Neural progenitor cell (in vitro differentiated cells): ENCODE data around the gene CHST12. TPM values are rescaled to one million over a fixed set of nuclear protein-coding genes. Genes with fewer than 3 reads are reported as not detected.

Experiments
- DNase-seq: peaks from one replicate; pipeline ENCODE4 v3.0.0-alpha.2; 2016; ENCODE audit warnings: low spot score
- H2AFZ ChIP-seq: fragments of 200-600 bp; sonication (generic); replicated peaks from 2 replicates; pipeline ENCODE4 v1.6.1; 2016; ENCODE audit warnings: antibody characterized with exemption
- H3F3A ChIP-seq: fragments of 200-600 bp; sonication (generic); 2 replicates; pipeline ENCODE4 v1.6.1; 2016; ENCODE audit warnings: antibody characterized with exemption, low read depth
- H3K27ac ChIP-seq: fragments of 200-600 bp; sonication (generic); 2 replicates; pipeline ENCODE4 v1.5.1; 2016; ENCODE audit warnings: mild to moderate bottlenecking
- H3K27me3 ChIP-seq: fragments of 200-600 bp; sonication (generic); 2 replicates; pipeline ENCODE4 v1.6.1; 2016; ENCODE audit warnings: mild to moderate bottlenecking, moderate library complexity
- H3K36me3 ChIP-seq: fragments of 200-600 bp; sonication (generic); 2 replicates; pipeline ENCODE4 v1.5.1; 2016
- H3K4me1 ChIP-seq: fragments of 200-600 bp; sonication (generic); 2 replicates; pipeline ENCODE4 v1.6.1; 2016; ENCODE audit warnings: mixed run types
- H3K4me2 ChIP-seq: fragments of 200-600 bp; sonication (generic); 2 replicates; pipeline ENCODE4 v1.6.1; 2016
- H3K4me3 ChIP-seq: fragments of 200-600 bp; sonication (generic); 2 replicates; pipeline ENCODE4 v1.5.1; 2016
- H3K79me2 ChIP-seq: fragments of 200-600 bp; sonication (generic); 2 replicates; pipeline ENCODE4 v1.6.1; 2016; ENCODE audit warnings: low read depth
- H3K9ac ChIP-seq: fragments of 200-600 bp; sonication (generic); 2 replicates; pipeline ENCODE4 v1.6.1; 2016
- H3K9me3 ChIP-seq: fragments of 200-600 bp; sonication (generic); 2 replicates; pipeline ENCODE4 v1.5.1; 2016; ENCODE audit warnings: low read depth
- H4K20me1 ChIP-seq: fragments of 200-600 bp; sonication (generic); 2 replicates; pipeline ENCODE4 v1.6.1; 2016; ENCODE audit warnings: low read depth
- H3K27ac Mint-ChIP-seq: 3 replicates; pipeline ENCODE4 v1.8.0; 2021; ENCODE audit warnings: mixed read lengths
- H3K27me3 Mint-ChIP-seq: 2 replicates; pipeline ENCODE4 v1.8.0; 2022; ENCODE audit warnings: low read depth, mild to moderate bottlenecking, inconsistent platforms, moderate library complexity, mixed read lengths; ENCODE audit not compliant: insufficient read depth
- H3K36me3 Mint-ChIP-seq: 3 replicates; pipeline ENCODE4 v1.8.0; 2021; ENCODE audit warnings: mixed read lengths
- H3K4me1 Mint-ChIP-seq: 3 replicates; pipeline ENCODE4 v1.8.0; 2021; ENCODE audit warnings: mixed read lengths
- H3K4me3 Mint-ChIP-seq: 3 replicates; pipeline ENCODE4 v1.8.0; 2021; ENCODE audit warnings: mild to moderate bottlenecking, moderate library complexity, mixed read lengths
- H3K9me3 Mint-ChIP-seq: 3 replicates; pipeline ENCODE4 v1.8.0; 2020; ENCODE audit warnings: mixed read lengths
- CTCF ChIP-seq: fragments of 200-600 bp; sonication (generic); IDR thresholded peaks from 2 replicates; pipeline ENCODE4 v1.5.1; 2017; ENCODE audit warnings: antibody characterized with exemption, mild to moderate bottlenecking
- EZH2 ChIP-seq: fragments of 200-600 bp; sonication (generic); IDR thresholded peaks from 2 replicates; pipeline ENCODE4 v1.6.1; 2017; ENCODE audit warnings: antibody characterized with exemption, mild to moderate bottlenecking, moderate library complexity
- EZH2phosphoT487 ChIP-seq: fragments of 200-600 bp; sonication (generic); IDR thresholded peaks from 2 replicates; pipeline ENCODE4 v1.6.1; 2017; ENCODE audit warnings: antibody characterized with exemption
- total RNA-seq: library from RNA; depleted of rRNA; stranded (reverse); fragments of >200 nt; gene quantifications from 2 replicates; pipeline ENCODE4 v1.2.3, GENCODE V29; 2015; ENCODE audit warnings: low replicate concordance

Gene CHST12
- total RNA-seq, 1 donor from 2014 or later: 0.43 TPM

GRCh38 chr7:2444476-2444875 is 41.1 kb downstream of the CHST12 start:
- H3K9ac ChIP-seq: no peak overlapping the region
- H3K4me3 ChIP-seq: no peak overlapping the region
- H3K27me3 Mint-ChIP-seq: peaks cover 10% of the 10 kb centered on the region
- H3F3A ChIP-seq: no peaks in the 10 kb centered on the region
- no peak overlapping the region for H3K4me2 ChIP-seq
- H3K27ac Mint-ChIP-seq: no peak overlapping the region
- no peak for DNase-seq
- no peak overlapping the region for H2AFZ ChIP-seq
- no peaks in the 10 kb centered on the region for H3K27me3 ChIP-seq
- peaks cover 19% of the 10 kb centered on the region for H3K4me1 Mint-ChIP-seq
- no peaks in the 10 kb centered on the region for H3K9me3 ChIP-seq
- no peak overlapping the region for H3K4me3 Mint-ChIP-seq
- no peaks in the 10 kb centered on the region for H3K9me3 Mint-ChIP-seq
- peaks cover 7% of the 10 kb centered on the region for H3K36me3 Mint-ChIP-seq
- TF ChIP-seq EZH2 (no peak), CTCF (no peak), EZH2phosphoT487 (no peak)
- H3K36me3 ChIP-seq: no peaks in the 10 kb centered on the region
- no peaks in the 10 kb centered on the region for H4K20me1 ChIP-seq
- H3K27ac ChIP-seq: no peak overlapping the region
- no peaks in the 10 kb centered on the region for H3K4me1 ChIP-seq
- no peaks in the 10 kb centered on the region for H3K79me2 ChIP-seq

DNA sequence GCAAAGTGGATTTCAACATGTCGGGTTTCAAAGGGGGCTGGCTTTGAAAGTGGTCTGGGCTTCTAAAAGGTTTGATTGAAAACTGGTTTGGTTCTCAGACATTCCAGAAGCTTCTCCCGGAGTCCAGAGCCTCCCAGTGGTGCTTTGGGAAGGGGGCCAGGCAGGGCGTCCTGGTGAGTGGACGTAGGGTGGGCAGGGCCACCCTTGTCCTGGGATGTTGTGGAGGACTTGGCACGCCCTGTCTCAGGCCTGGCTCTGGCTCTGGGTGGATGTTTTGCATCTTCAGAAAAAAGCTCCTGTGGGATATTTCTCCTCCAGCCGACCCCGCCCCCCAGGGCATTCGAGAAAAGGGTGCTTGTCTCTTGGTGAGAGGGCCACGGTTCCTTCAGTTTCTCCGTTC is 41.6 kb downstream of the CHST12 start:
- H3K27me3 ChIP-seq: no peaks in the 10 kb centered on the region
- no peaks in the 10 kb centered on the region for H4K20me1 ChIP-seq
- no peaks in the 10 kb centered on the region for H3K9me3 ChIP-seq
- H2AFZ ChIP-seq: no peak overlapping the region
- no peaks in the 10 kb centered on the region for H3K79me2 ChIP-seq
- H3K27ac Mint-ChIP-seq: no peak overlapping the region
- H3K4me1 ChIP-seq: no peaks in the 10 kb centered on the region
- H3K4me1 Mint-ChIP-seq: peaks cover 19% of the 10 kb centered on the region
- H3K4me2 ChIP-seq: no peak overlapping the region
- H3K4me3 Mint-ChIP-seq: no peak overlapping the region
- TF ChIP-seq EZH2phosphoT487 (no peak), CTCF (no peak), EZH2 (no peak)
- H3K27me3 Mint-ChIP-seq: peaks cover 10% of the 10 kb centered on the region
- H3K9me3 Mint-ChIP-seq: no peaks in the 10 kb centered on the region
- peaks cover 7% of the 10 kb centered on the region for H3K36me3 Mint-ChIP-seq
- no peak overlapping the region for H3K27ac ChIP-seq
- no peak for DNase-seq
- no peaks in the 10 kb centered on the region for H3F3A ChIP-seq
- H3K4me3 ChIP-seq: no peak overlapping the region
- H3K9ac ChIP-seq: no peak overlapping the region
- H3K36me3 ChIP-seq: no peaks in the 10 kb centered on the region

DNA sequence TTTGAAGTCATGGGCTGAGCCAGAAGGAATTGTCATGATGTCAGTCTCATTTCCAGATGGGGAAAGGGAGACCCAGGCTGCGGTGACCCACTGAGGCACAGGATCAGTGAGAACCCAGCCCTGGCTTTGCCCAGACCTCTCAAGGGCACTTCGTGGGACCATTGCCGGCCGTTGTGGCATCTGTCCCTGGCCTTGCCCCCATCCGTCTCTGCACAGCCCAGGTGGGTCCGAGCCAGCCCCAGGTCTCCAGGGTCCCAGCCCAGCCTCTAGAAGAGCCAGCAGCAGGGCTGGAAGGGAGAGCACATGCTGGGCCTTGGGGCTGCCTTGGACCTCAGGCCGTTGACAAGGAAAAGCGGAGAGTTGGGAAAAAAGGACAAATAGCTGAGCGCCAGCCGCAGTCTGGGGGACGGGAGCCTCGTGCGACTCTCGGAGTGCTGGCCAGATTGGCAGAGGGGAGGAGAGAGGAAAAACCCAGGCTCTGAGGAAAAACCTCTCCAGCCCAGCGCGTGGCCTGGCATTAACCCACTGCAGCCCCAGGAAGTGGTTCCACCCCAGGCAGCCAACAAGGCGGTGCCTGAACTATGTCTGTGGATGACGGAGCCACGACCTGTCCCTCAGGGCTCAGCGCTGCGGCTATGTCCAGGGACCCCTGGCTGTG is 42.6 kb downstream of the CHST12 start:
- H3K4me3 ChIP-seq: no peak overlapping the region
- no peaks in the 10 kb centered on the region for H3F3A ChIP-seq
- no peak overlapping the region for H3K9ac ChIP-seq
- H3K36me3 ChIP-seq: no peaks in the 10 kb centered on the region
- H2AFZ ChIP-seq: no peak overlapping the region
- H3K9me3 ChIP-seq: no peaks in the 10 kb centered on the region
- Mint-ChIP-seq H3K27me3 (peaks cover 8% of the 10 kb centered on the region), H3K36me3 (peaks cover 4% of the 10 kb centered on the region), H3K4me3 (no peak overlapping the region), H3K4me1 (peaks cover 10% of the 10 kb centered on the region), H3K9me3 (no peaks in the 10 kb centered on the region), H3K27ac (no peak overlapping the region)
- no peak for TF ChIP-seq EZH2phosphoT487
- TF ChIP-seq EZH2: no peak
- TF ChIP-seq CTCF: no peak
- H3K27ac ChIP-seq: no peak overlapping the region
- DNase-seq: no peak
- H3K4me2 ChIP-seq: no peak overlapping the region
- no peaks in the 10 kb centered on the region for H3K27me3 ChIP-seq
- no peaks in the 10 kb centered on the region for H4K20me1 ChIP-seq
- no peaks in the 10 kb centered on the region for H3K79me2 ChIP-seq
- no peaks in the 10 kb centered on the region for H3K4me1 ChIP-seq
